CD4-positive, alpha-beta T cell (primary cell): ENCODE data around the gene FARS2. TPM values are rescaled to one million over a fixed set of nuclear protein-coding genes. Genes with fewer than 3 reads are reported as not detected.

Source experiments
- ATAC-seq: fragments of 200-7000 bp; cut with Tn5 transposase; one replicate; pipeline ENCODE4 v1.10.0; 2022; ENCODE audit warnings: mild to moderate bottlenecking; ENCODE audit not compliant: poor library complexity
- CTCF ChIA-PET: fragments of 350-600 bp; sonication (Branson Sonifier 250); formaldehyde crosslinking; loops from one replicate; lab custom pipeline; 2021; ENCODE audit warnings: antibody characterized with exemption, inconsistent platforms; lab: Charles Lee
- POLR2A ChIA-PET: fragments of 350-600 bp; sonication (Branson Sonifier 250); formaldehyde crosslinking; loops from one replicate; lab custom pipeline; 2021; ENCODE audit warnings: antibody characterized with exemption, inconsistent platforms; lab: Charles Lee
- DNase-seq, 14 experiments: peaks; one replicate each; pipeline ENCODE4 v3.0.0-alpha.2; 2013 to 2020; ENCODE audit warnings: mixed read lengths in 2 of 14
- H3K27ac ChIP-seq, 2 donors: one replicate each; pipeline versions ENCODE4 v1.5.1 to v1.7.0; 2013; ENCODE audit warnings: low read length in 2 of 2, low read depth in 1 of 2, mild to moderate bottlenecking in 1 of 2
- H3K27me3 ChIP-seq, 2 experiments: 1 replicate in 1 of 2; 2 replicates in 1 of 2; pipeline versions ENCODE4 v1.6.1 to v1.7.0; 2013; ENCODE audit warnings: low read length in 2 of 2, control low read depth in 1 of 2, mild to moderate bottlenecking in 1 of 2, moderate library complexity in 1 of 2; ENCODE audit not compliant: insufficient read depth in 2 of 2, control insufficient read depth in 1 of 2
- H3K36me3 ChIP-seq: one replicate; pipeline ENCODE4 v1.6.1; 2013; ENCODE audit warnings: low read length, control low read depth; ENCODE audit not compliant: insufficient read depth
- H3K4me1 ChIP-seq: one replicate; pipeline ENCODE4 v1.6.1; 2013; ENCODE audit warnings: low read length, control low read depth; ENCODE audit not compliant: insufficient read depth
- H3K4me3 ChIP-seq: one replicate; pipeline ENCODE4 v1.5.1; 2013; ENCODE audit warnings: mild to moderate bottlenecking, low read length, moderate library complexity
- H3K9me3 ChIP-seq, 2 experiments: 1 replicate in 1 of 2; 2 replicates in 1 of 2; pipeline versions ENCODE4 v1.6.1 to v1.7.0; 2013; ENCODE audit warnings: low read length in 2 of 2, mild to moderate bottlenecking in 2 of 2, control low read depth in 1 of 2, moderate library complexity in 1 of 2; ENCODE audit not compliant: control insufficient read depth in 1 of 2, insufficient read depth in 1 of 2
- H3K27ac Mint-ChIP-seq: one replicate; pipeline ENCODE4 v1.8.0; 2020; ENCODE audit warnings: mixed read lengths
- H3K27me3 Mint-ChIP-seq: one replicate; pipeline ENCODE4 v1.8.0; 2021; ENCODE audit warnings: mixed read lengths
- H3K36me3 Mint-ChIP-seq: one replicate; pipeline ENCODE4 v1.8.0; 2021; ENCODE audit warnings: low read depth, mixed read lengths
- H3K4me1 Mint-ChIP-seq: one replicate; pipeline ENCODE4 v1.8.0; 2021; ENCODE audit warnings: low read depth, mixed read lengths
- H3K4me3 Mint-ChIP-seq: one replicate; pipeline ENCODE4 v1.8.0; 2020; ENCODE audit warnings: mild to moderate bottlenecking, mixed read lengths
- H3K9me3 Mint-ChIP-seq: one replicate; pipeline ENCODE4 v1.8.0; 2020; ENCODE audit warnings: mixed read lengths
- CTCF ChIP-seq: fragments of 200-600 bp; IDR thresholded peaks from one replicate; pipeline ENCODE4 v1.8.0; 2022; ENCODE audit warnings: antibody characterized with exemption, mild to moderate bottlenecking
- intact Hi-C, 2 experiments: fragments of 100-400 bp; cut with DNase I in 1 of 2; cut with micrococcal nuclease in 1 of 2; formaldehyde crosslinking; loops; one replicate each; pipeline versions ENCODE4 v1.15.1 to v1.9.0; 2023 to 2025; cut with DNase I, micrococcal nuclease
- total RNA-seq, 174 experiments: library from RNA in 2 of 174; stranded (reverse) in 2 of 174; gene quantifications; one replicate each; pipeline ENCODE4 v1.2.3 and lab custom pipeline; 2021 to 2026

Gene FARS2
- total RNA-seq, 2 experiments from 2014 or later: 12.6 to 12.8 TPM

GRCh38 chr6:5657684-5658430 lies 396.5 kb downstream of the FARS2 start:
- Mint-ChIP-seq H3K9me3 (no peaks in the 10 kb centered on the region), H3K36me3 (peaks cover 26% of the 10 kb centered on the region), H3K4me3 (no peak overlapping the region), H3K4me1 (peaks cover 12% of the 10 kb centered on the region), H3K27me3 (no peaks in the 10 kb centered on the region), H3K27ac (no peak overlapping the region)
- no peak overlapping the region for H3K4me3 ChIP-seq
- H3K27me3 ChIP-seq: no peaks in the 10 kb centered on the region
- POLR2A ChIA-PET: no interaction called here
- CTCF ChIA-PET: interaction anchor here (0.8 kb wide), 1 partner anchor 42 kb away, joined by 5 read pairs; no protein-coding TSS in a partner anchor
- no peaks in the 10 kb centered on the region for H3K4me1 ChIP-seq
- H3K36me3 ChIP-seq: peaks cover 3% of the 10 kb centered on the region
- peak in 2 of 14 experiments; percentile 27 to 45 for DNase-seq
- TF ChIP-seq CTCF: no peak
- intact Hi-C loops: no loop called here
- no peaks in the 10 kb centered on the region for H3K9me3 ChIP-seq
- no peak overlapping the region for H3K27ac ChIP-seq
- no peak for ATAC-seq

DNA sequence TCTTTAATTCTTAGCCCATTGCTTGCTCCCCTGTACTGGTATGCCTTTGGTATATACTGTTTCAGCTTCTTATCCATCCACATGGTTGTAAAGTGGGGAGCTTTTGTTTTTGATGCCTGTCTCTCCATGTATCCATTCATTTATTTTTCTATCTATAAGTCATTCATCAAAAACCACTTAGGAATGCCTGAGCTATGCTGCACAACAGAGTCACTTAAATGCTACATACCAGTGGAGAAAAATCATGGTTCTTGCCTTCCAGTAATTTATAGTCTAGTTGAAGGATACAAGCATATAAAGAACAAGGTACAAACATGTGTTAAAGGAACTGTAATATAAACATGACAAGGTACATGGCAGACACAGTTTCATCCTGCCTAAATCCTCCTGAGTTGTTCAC lies 398.2 kb downstream of the FARS2 start:
- no peak for DNase-seq
- ChIA-PET CTCF (no interaction called here), POLR2A (no interaction called here)
- peaks cover 26% of the 10 kb centered on the region for H3K4me1 Mint-ChIP-seq
- H3K4me1 ChIP-seq: peaks cover 5% of the 10 kb centered on the region
- no peak overlapping the region for H3K27ac ChIP-seq
- no peak overlapping the region for H3K4me3 Mint-ChIP-seq
- H3K9me3 Mint-ChIP-seq: no peaks in the 10 kb centered on the region
- intact Hi-C loops: no loop called here
- H3K36me3 ChIP-seq: peaks cover 3% of the 10 kb centered on the region
- no peak for TF ChIP-seq CTCF
- H3K9me3 ChIP-seq: no peaks in the 10 kb centered on the region
- no peak for ATAC-seq
- H3K4me3 ChIP-seq: no peak overlapping the region
- H3K27me3 Mint-ChIP-seq: no peaks in the 10 kb centered on the region
- H3K36me3 Mint-ChIP-seq: peaks cover 13% of the 10 kb centered on the region
- H3K27me3 ChIP-seq: no peaks in the 10 kb centered on the region
- no peak overlapping the region for H3K27ac Mint-ChIP-seq

DNA sequence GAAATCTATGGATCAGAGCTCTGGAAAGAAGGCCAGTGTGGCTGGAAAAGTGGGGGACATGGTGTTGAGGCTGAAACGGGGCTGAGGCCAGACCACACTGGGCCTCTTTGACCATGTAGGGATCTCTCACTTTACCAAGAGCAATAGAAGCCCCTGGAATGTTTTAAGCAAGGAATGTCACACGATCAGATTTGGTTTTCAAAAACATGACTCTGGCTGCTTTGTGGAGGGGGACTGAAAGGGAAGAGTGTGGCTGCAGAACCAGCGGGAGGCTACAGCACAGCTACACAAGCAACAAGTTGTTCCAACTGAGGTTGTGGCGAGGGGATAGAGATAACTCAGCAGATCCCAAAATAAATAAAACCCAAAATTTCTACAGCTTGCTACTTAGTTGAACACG lies 399.5 kb downstream of the FARS2 start:
- peaks cover 3% of the 10 kb centered on the region for H3K36me3 ChIP-seq
- intact Hi-C loops: loop anchor here in 1 of 2 experiments (10.0 kb wide), 1 partner anchor 64 kb away; no protein-coding TSS in a partner anchor
- Mint-ChIP-seq H3K36me3 (no peaks in the 10 kb centered on the region), H3K4me3 (no peak overlapping the region), H3K4me1 (peaks cover 39% of the 10 kb centered on the region), H3K9me3 (no peaks in the 10 kb centered on the region), H3K27me3 (no peaks in the 10 kb centered on the region), H3K27ac (no peak overlapping the region)
- POLR2A ChIA-PET: no interaction called here
- no peaks in the 10 kb centered on the region for H3K27me3 ChIP-seq
- DNase-seq: no peak
- no peak for TF ChIP-seq CTCF
- H3K9me3 ChIP-seq: no peaks in the 10 kb centered on the region
- peaks cover 14% of the 10 kb centered on the region for H3K4me1 ChIP-seq
- no peak overlapping the region for H3K4me3 ChIP-seq
- CTCF ChIA-PET: interaction anchor here (0.6 kb wide), 1 partner anchor 1583 kb away, joined by 4 read pairs; no protein-coding TSS in a partner anchor
- ATAC-seq: no peak
- H3K27ac ChIP-seq: no peak overlapping the region
